ENCODE measurements around the gene EXOC3L2.

EXOC3L2 gene

GRCh38 chr19:45217193-45217956 is 27.8 kb downstream of the EXOC3L2 start:
- peak overlapping the region; percentile 66 for H3K4me3 ChIP-seq (ENCODE audit: low read length)
- peak overlapping the region; percentile 15; the same call in 1 of the 2 replicates for H3K9ac ChIP-seq (ENCODE audit: low read depth, low read length)
- H3K9me3 ChIP-seq (ENCODE audit: insufficient read depth, low read depth, low read length) = no peaks in the 10 kb centered on the region
- peaks cover 73% of the 10 kb centered on the region for H3K27me3 ChIP-seq (ENCODE audit: insufficient read depth, low read length)
- peaks cover 6% of the 10 kb centered on the region; the same call in 1 of the 2 replicates for H3K4me1 ChIP-seq (ENCODE audit: insufficient read depth, low read length)
- no peak overlapping the region for H3K27ac ChIP-seq (ENCODE audit: low read length)
- no peaks in the 10 kb centered on the region for H3K36me3 ChIP-seq (ENCODE audit: insufficient read depth, low read depth, low read length)

GRCh38 chr19:45216667-45217066 is 28.5 kb downstream of the EXOC3L2 start:
- peaks cover 68% of the 10 kb centered on the region for H3K27me3 ChIP-seq (ENCODE audit: insufficient read depth, low read length)

GRCh38 chr19:45215391-45216191 is 29.6 kb downstream of the EXOC3L2 start:
- Histone ChIP-seq H3K4me1 (ENCODE audit: insufficient read depth, low read length) (peaks cover 6% of the 10 kb centered on the region; the same call in 1 of the 2 replicates), H3K36me3 (ENCODE audit: insufficient read depth, low read depth, low read length) (no peaks in the 10 kb centered on the region), H3K9me3 (ENCODE audit: insufficient read depth, low read depth, low read length) (no peaks in the 10 kb centered on the region), H3K9ac (ENCODE audit: low read depth, low read length) (no peak overlapping the region), H3K27me3 (ENCODE audit: insufficient read depth, low read length) (peaks cover 62% of the 10 kb centered on the region), H3K4me3 (ENCODE audit: low read length) (peak overlapping the region; percentile 61), H3K27ac (ENCODE audit: low read length) (no peak overlapping the region)

More at GRCh38 chr19:45216667-45217066, 28.5 kb downstream of the EXOC3L2 start:
- H3K9me3 ChIP-seq (ENCODE audit: insufficient read depth, low read depth, low read length) = no peaks in the 10 kb centered on the region
- H3K4me3 ChIP-seq (ENCODE audit: low read length) = peak overlapping the region; percentile 66; the same call in 1 of the 2 replicates
- H3K27ac ChIP-seq (ENCODE audit: low read length) = no peak overlapping the region
- no peaks in the 10 kb centered on the region for H3K36me3 ChIP-seq (ENCODE audit: insufficient read depth, low read depth, low read length)
- peaks cover 6% of the 10 kb centered on the region; the same call in 1 of the 2 replicates for H3K4me1 ChIP-seq (ENCODE audit: insufficient read depth, low read length)
- no peak overlapping the region for H3K9ac ChIP-seq (ENCODE audit: low read depth, low read length)

GRCh38 chr19:45213031-45213430 is 32.2 kb downstream of the EXOC3L2 start:
- peaks cover 46% of the 10 kb centered on the region for H3K27me3 ChIP-seq (ENCODE audit: insufficient read depth, low read length)
- no peak overlapping the region for H3K9ac ChIP-seq (ENCODE audit: low read depth, low read length)

GRCh38 chr19:45211751-45212381 is 33.3 kb downstream of the EXOC3L2 start:
- H3K27me3 ChIP-seq (ENCODE audit: insufficient read depth, low read length) = peaks cover 34% of the 10 kb centered on the region
- H3K4me1 ChIP-seq (ENCODE audit: insufficient read depth, low read length) = no peaks in the 10 kb centered on the region; the same call in 1 of the 2 replicates
- no peak overlapping the region for H3K27ac ChIP-seq (ENCODE audit: low read length)
- H3K4me3 ChIP-seq (ENCODE audit: low read length) = no peak overlapping the region
- H3K36me3 ChIP-seq (ENCODE audit: insufficient read depth, low read depth, low read length) = no peaks in the 10 kb centered on the region
- H3K9me3 ChIP-seq (ENCODE audit: insufficient read depth, low read depth, low read length) = no peaks in the 10 kb centered on the region
- H3K9ac ChIP-seq (ENCODE audit: low read depth, low read length) = no peak overlapping the region

More at GRCh38 chr19:45213031-45213430, 32.2 kb downstream of the EXOC3L2 start:
- Histone ChIP-seq H3K36me3 (ENCODE audit: insufficient read depth, low read depth, low read length) (no peaks in the 10 kb centered on the region), H3K27ac (ENCODE audit: low read length) (no peak overlapping the region), H3K4me3 (ENCODE audit: low read length) (no peak overlapping the region), H3K9me3 (ENCODE audit: insufficient read depth, low read depth, low read length) (no peaks in the 10 kb centered on the region), H3K4me1 (ENCODE audit: insufficient read depth, low read length) (peaks cover 3% of the 10 kb centered on the region; the same call in 1 of the 2 replicates)

GRCh38 chr19:45206328-45206727 is 38.9 kb downstream of the EXOC3L2 start:
- no peaks in the 10 kb centered on the region for H3K4me1 ChIP-seq (ENCODE audit: insufficient read depth, low read length)
- H3K27ac ChIP-seq (ENCODE audit: low read length) = no peak overlapping the region
- H3K9me3 ChIP-seq (ENCODE audit: insufficient read depth, low read depth, low read length) = no peaks in the 10 kb centered on the region
- no peak overlapping the region for H3K4me3 ChIP-seq (ENCODE audit: low read length)
- H3K9ac ChIP-seq (ENCODE audit: low read depth, low read length) = no peak overlapping the region
- no peaks in the 10 kb centered on the region for H3K36me3 ChIP-seq (ENCODE audit: insufficient read depth, low read depth, low read length)
- H3K27me3 ChIP-seq (ENCODE audit: insufficient read depth, low read length) = peaks cover 4% of the 10 kb centered on the region; the same call in 1 of the 2 replicates

- Histone ChIP-seq H3K4me1 (ENCODE audit: insufficient read depth, low read length) (no peaks in the 10 kb centered on the region), H3K27me3 (ENCODE audit: insufficient read depth, low read length) (peaks cover 3% of the 10 kb centered on the region; the same call in 1 of the 2 replicates), H3K9ac (ENCODE audit: low read depth, low read length) (no peak overlapping the region), H3K4me3 (ENCODE audit: low read length) (no peak overlapping the region), H3K9me3 (ENCODE audit: insufficient read depth, low read depth, low read length) (no peaks in the 10 kb centered on the region), H3K27ac (ENCODE audit: low read length) (no peak overlapping the region), H3K36me3 (ENCODE audit: insufficient read depth, low read depth, low read length) (no peaks in the 10 kb centered on the region)
Observed at GRCh38 chr19:45205810-45206209, 39.4 kb downstream of the EXOC3L2 start.

GRCh38 chr19:45202637-45203036 is 42.6 kb downstream of the EXOC3L2 start:
- Histone ChIP-seq H3K27me3 (ENCODE audit: insufficient read depth, low read length) (no peaks in the 10 kb centered on the region), H3K9ac (ENCODE audit: low read depth, low read length) (no peak overlapping the region), H3K4me1 (ENCODE audit: insufficient read depth, low read length) (no peaks in the 10 kb centered on the region), H3K36me3 (ENCODE audit: insufficient read depth, low read depth, low read length) (no peaks in the 10 kb centered on the region), H3K27ac (ENCODE audit: low read length) (no peak overlapping the region), H3K4me3 (ENCODE audit: low read length) (no peak overlapping the region), H3K9me3 (ENCODE audit: insufficient read depth, low read depth, low read length) (no peaks in the 10 kb centered on the region)

GRCh38 chr19:45200568-45200967 is 44.6 kb downstream of the EXOC3L2 start:
- H3K9me3 ChIP-seq (ENCODE audit: insufficient read depth, low read depth, low read length) = no peaks in the 10 kb centered on the region
- no peaks in the 10 kb centered on the region for H3K36me3 ChIP-seq (ENCODE audit: insufficient read depth, low read depth, low read length)
- H3K4me3 ChIP-seq (ENCODE audit: low read length) = no peak overlapping the region
- no peaks in the 10 kb centered on the region for H3K27me3 ChIP-seq (ENCODE audit: insufficient read depth, low read length)
- H3K9ac ChIP-seq (ENCODE audit: low read depth, low read length) = no peak overlapping the region
- H3K4me1 ChIP-seq (ENCODE audit: insufficient read depth, low read length) = no peaks in the 10 kb centered on the region
- no peak overlapping the region for H3K27ac ChIP-seq (ENCODE audit: low read length)

- H3K9ac ChIP-seq (ENCODE audit: low read depth, low read length) = no peak overlapping the region
- no peaks in the 10 kb centered on the region for H3K36me3 ChIP-seq (ENCODE audit: insufficient read depth, low read depth, low read length)
- H3K4me1 ChIP-seq (ENCODE audit: insufficient read depth, low read length) = no peaks in the 10 kb centered on the region
- no peaks in the 10 kb centered on the region for H3K9me3 ChIP-seq (ENCODE audit: insufficient read depth, low read depth, low read length)
- no peak overlapping the region for H3K4me3 ChIP-seq (ENCODE audit: low read length)
- no peaks in the 10 kb centered on the region for H3K27me3 ChIP-seq (ENCODE audit: insufficient read depth, low read length)
- H3K27ac ChIP-seq (ENCODE audit: low read length) = no peak overlapping the region
Observed at GRCh38 chr19:45195764-45196163, 49.4 kb downstream of the EXOC3L2 start.

GRCh38 chr19:45191375-45191774 is 53.8 kb downstream of the EXOC3L2 start:
- Histone ChIP-seq H3K36me3 (ENCODE audit: insufficient read depth, low read depth, low read length) (no peaks in the 10 kb centered on the region), H3K9ac (ENCODE audit: low read depth, low read length) (no peak overlapping the region), H3K4me3 (ENCODE audit: low read length) (no peak overlapping the region), H3K27me3 (ENCODE audit: insufficient read depth, low read length) (no peaks in the 10 kb centered on the region), H3K27ac (ENCODE audit: low read length) (no peak overlapping the region), H3K9me3 (ENCODE audit: insufficient read depth, low read depth, low read length) (no peaks in the 10 kb centered on the region), H3K4me1 (ENCODE audit: insufficient read depth, low read length) (no peaks in the 10 kb centered on the region)

All from iPS-20b (cell line).